Psoas muscle (tissue), 8 donors: ENCODE data around the gene MAN2B1. TPM values are rescaled to one million over a fixed set of nuclear protein-coding genes. Genes with fewer than 3 reads are reported as not detected.

ENCODE experiments used
- ATAC-seq, 4 donors: fragments of 200-7000 bp; cut with Tn5 transposase; one replicate each; pipeline ENCODE4 v1.9.1; 2020; ENCODE audit warnings: moderate library complexity in 3 of 4, mild to moderate bottlenecking in 2 of 4
- DNase-seq, 2 donors: peaks; one replicate each; pipeline ENCODE4 v3.0.0-alpha.2; 2020
- H3K27ac ChIP-seq: fragments of 200-600 bp; one replicate; pipeline ENCODE4 v1.8.0; 2022
- H3K27me3 ChIP-seq, 3 donors: fragments of 200-600 bp in 1 of 3; one replicate each; pipeline versions ENCODE4 v1.6.1 to v1.8.0; 2013 to 2022; ENCODE audit warnings: low read length in 2 of 3, mild to moderate bottlenecking in 2 of 3, moderate library complexity in 1 of 3; ENCODE audit not compliant: insufficient read depth in 3 of 3
- H3K36me3 ChIP-seq, 2 donors: fragments of 200-600 bp in 1 of 2; one replicate each; pipeline versions ENCODE4 v1.6.1 to v1.8.0; 2013 to 2022; ENCODE audit warnings: low read depth in 1 of 2, mild to moderate bottlenecking in 1 of 2, moderate library complexity in 1 of 2; ENCODE audit not compliant: insufficient read depth in 1 of 2
- H3K4me1 ChIP-seq: fragments of 200-600 bp; one replicate; pipeline ENCODE4 v1.8.0; 2022
- H3K4me3 ChIP-seq: fragments of 200-600 bp; one replicate; pipeline ENCODE4 v1.8.0; 2022; ENCODE audit warnings: mild to moderate bottlenecking
- H3K9me3 ChIP-seq: fragments of 200-600 bp; one replicate; pipeline ENCODE4 v1.8.0; 2022
- WGBS, 3 donors: extraction: QIAGEN DNeasy Blood & Tissue Kit; methylation state at CpG; one replicate each; pipeline versions ENCODE4 v1.1.6 to v1.1.7; 2013; 5-methylcytosine and 5-hydroxymethylcytosine counted together
- intact Hi-C, 2 donors: fragments of 100-400 bp; cut with DNase I; formaldehyde crosslinking; loops; one replicate each; pipeline versions ENCODE4 v1.11.0 to v1.14.2; 2022
- polyA plus RNA-seq, 3 donors: library from polyadenylated mRNA; stranded (reverse); fragments of 200-250 nt; gene quantifications; one replicate each; pipeline ENCODE4 v1.2.3, GENCODE V29; 2013
- total RNA-seq, 4 donors: library from RNA; stranded (reverse); fragmentation: NEBNext Ultra II Directional in 2 of 4; extraction: Animal tissue kit (Norgen Biotek cat#: 25700) in 2 of 4; gene quantifications; one replicate each; pipeline versions ENCODE4 v1.2.1 to v1.2.4, GENCODE V29; 2021 to 2023
- TF ChIP-seq, protein P1 (sequence below): fragments of 200-600 bp; IDR thresholded peaks from one replicate; pipeline ENCODE4 v1.8.0; 2022; ENCODE audit warnings: antibody characterized with exemption
- donor health status: healthy with polysubstance abuse.
- donor health status: DM: no; HTN: no; CAD: no; lungs with moderate emphysema.
- donor health status: Bipolar disorder and iron deficiency.
- donor health status: healthy.
- donor health status: DM: yes; HTN: yes; CAD: no.
- donor health status: DM: no; HTN: no; CAD: no.
- donor health status: DM: no; HTN: no; CAD: no.
- donor health status: DM: yes; HTN: yes; CAD: no.

Gene MAN2B1
- total and polyA plus RNA-seq, 7 donors = 9.6 to 20.5 (median 16.0) TPM

DNA sequence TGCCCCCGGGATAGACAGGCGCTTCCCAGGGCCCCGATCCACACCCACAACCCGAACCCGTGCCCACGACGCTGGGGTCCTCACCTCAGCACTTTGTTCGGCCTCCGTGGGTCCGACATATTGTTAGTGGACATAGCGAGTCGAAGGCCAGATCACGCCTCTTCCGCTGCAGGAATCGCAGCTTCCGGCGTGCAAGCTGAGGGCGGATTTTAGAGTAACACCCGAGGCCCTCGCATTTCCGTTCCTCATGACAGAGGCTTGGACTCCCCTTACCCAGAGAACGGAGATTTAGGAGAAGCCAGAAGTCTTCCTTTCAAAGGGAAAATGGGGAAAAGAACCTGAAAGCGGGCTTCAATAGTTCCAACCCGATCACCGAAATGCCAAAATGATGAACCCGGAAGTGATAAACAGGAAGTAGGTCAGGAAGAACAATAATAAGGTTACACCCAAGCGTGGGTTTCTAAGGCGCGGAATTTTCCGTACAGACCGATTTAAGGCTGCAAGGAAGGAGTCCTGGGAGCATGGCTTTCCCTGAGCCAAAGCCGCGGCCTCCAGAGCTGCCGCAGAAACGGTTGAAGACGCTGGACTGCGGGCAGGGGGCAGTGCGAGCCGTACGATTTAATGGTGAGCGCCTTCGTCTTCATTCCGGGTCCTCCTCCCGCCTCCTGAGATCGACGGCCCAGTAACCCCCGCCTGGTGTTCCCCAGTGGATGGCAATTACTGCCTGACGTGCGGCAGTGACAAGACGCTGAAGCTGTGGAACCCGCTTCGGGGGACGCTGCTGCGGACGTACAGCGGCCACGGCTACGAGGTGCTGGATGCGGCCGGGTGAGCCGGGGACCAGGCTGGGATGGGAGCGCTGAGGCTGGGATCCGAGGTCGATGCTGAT lies 3.0 kb upstream of the MAN2B1 start:
- H3K4me3 ChIP-seq = peak overlapping the region; percentile 98
- 0% methylated on average over 63 to 64 of the region's 64 CpGs for WGBS, 3 donors
- TF ChIP-seq, protein P1, sequence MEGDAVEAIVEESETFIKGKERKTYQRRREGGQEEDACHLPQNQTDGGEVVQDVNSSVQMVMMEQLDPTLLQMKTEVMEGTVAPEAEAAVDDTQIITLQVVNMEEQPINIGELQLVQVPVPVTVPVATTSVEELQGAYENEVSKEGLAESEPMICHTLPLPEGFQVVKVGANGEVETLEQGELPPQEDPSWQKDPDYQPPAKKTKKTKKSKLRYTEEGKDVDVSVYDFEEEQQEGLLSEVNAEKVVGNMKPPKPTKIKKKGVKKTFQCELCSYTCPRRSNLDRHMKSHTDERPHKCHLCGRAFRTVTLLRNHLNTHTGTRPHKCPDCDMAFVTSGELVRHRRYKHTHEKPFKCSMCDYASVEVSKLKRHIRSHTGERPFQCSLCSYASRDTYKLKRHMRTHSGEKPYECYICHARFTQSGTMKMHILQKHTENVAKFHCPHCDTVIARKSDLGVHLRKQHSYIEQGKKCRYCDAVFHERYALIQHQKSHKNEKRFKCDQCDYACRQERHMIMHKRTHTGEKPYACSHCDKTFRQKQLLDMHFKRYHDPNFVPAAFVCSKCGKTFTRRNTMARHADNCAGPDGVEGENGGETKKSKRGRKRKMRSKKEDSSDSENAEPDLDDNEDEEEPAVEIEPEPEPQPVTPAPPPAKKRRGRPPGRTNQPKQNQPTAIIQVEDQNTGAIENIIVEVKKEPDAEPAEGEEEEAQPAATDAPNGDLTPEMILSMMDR = no peak
- peaks cover 33% of the 10 kb centered on the region for H3K4me1 ChIP-seq
- peak overlapping the region; percentile 98 for H3K27ac ChIP-seq
- H3K27me3 ChIP-seq = no peaks in the 10 kb centered on the region
- DNase-seq (peak; percentile 79 to 90), ATAC-seq (peak; percentile 64 to 81 (median 78))
- H3K9me3 ChIP-seq = no peaks in the 10 kb centered on the region
- intact Hi-C loops = loop anchor here (5.0 to 10.0 kb wide), 2 partner anchors 105 to 107 kb away; no protein-coding TSS in a partner anchor
- H3K36me3 ChIP-seq = peaks cover 0 to 44% of the 10 kb centered on the region in 2 donors

DNA sequence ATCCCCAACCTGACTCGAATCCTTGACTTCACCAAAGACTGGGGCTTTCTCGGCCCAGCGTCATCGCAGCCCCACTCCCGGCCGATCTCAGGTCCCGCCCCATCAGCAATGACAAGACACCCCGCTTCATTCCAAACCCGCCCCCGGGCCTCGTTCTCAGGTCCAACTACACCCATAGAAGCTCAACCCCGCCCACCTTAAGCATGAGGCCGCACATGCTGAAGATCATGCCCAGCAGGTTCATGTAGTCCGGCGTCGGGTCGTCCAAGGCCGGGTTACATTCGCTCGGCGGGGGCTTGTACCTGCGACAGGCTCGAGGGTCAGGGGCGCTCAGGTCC lies 2.4 kb upstream of the MAN2B1 start:
- no peaks in the 10 kb centered on the region for H3K27me3 ChIP-seq
- 0 to 1% (median 1%) methylated on average over 24 of the region's 24 CpGs for WGBS, 3 donors
- H3K9me3 ChIP-seq = no peaks in the 10 kb centered on the region
- ATAC-seq (peak; percentile 7 to 31 (median 12)), DNase-seq (peak; percentile 60 to 80)
- peak overlapping the region; percentile 98 for H3K4me3 ChIP-seq
- H3K4me1 ChIP-seq = peaks cover 33% of the 10 kb centered on the region
- TF ChIP-seq, protein P1 = no peak
- peaks cover 0 to 44% of the 10 kb centered on the region in 2 donors for H3K36me3 ChIP-seq
- intact Hi-C loops = no loop called here
- peak overlapping the region; percentile 98 for H3K27ac ChIP-seq

DNA sequence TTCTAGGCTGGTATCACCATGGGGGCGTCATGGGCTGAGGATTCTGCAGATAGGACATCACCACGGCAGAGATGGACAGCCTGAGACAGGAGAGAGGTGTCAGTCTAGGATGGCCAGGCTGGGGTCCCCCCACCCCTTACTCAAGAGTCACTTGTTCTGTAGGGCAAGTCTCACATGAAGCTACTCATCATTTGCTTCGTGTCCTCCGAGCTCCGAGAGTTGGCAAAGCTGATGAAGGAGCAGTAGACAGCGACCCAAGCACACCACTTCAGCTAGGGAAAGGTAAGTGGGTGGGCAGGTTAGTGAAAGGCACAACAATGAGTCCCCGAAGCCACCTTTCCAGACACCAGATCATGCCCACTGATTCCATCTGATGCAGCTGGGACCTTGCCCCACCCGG lies 1.8 kb upstream of the MAN2B1 start:
- Histone ChIP-seq H3K4me1 (peaks cover 33% of the 10 kb centered on the region), H3K27me3 (no peaks in the 10 kb centered on the region), H3K4me3 (peak overlapping the region; percentile 98), H3K36me3 (peaks cover 0 to 44% of the 10 kb centered on the region in 2 donors), H3K27ac (peak overlapping the region; percentile 98), H3K9me3 (no peaks in the 10 kb centered on the region)
- 61 to 78% (median 62%) methylated on average over 8 of the region's 8 CpGs for WGBS, 3 donors
- DNase-seq = no peak
- no peak for ATAC-seq
- intact Hi-C loops = no loop called here
- TF ChIP-seq, protein P1 = no peak

DNA sequence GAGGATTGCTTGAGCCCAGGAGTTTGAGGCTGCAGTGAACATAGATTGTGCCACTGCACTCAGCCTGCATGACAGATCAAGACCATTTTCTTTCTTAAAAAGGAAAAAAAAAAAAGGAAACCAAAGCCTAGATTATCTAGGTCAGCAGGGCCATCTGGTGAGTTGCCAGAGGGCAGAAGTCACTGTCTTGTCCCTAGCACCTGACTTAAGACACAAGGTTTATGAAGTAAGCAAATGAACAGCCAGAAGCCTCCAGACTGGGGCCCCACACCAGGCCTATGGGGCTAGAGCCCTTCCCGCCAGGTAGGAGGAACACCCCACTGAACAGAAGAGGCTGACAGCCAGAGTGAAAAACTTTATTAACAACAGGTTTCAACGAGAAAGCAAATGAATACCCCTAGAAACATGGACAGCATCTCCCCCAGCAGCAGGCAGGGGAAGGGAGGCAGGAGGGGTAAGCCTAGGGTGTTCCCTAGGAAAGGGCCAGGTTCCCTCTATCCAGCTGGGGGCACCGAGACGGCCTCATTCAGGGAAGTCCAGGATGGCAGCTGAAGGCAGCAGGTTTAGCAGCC lies 1.3 kb upstream of the MAN2B1 start:
- intact Hi-C loops = no loop called here
- H3K4me1 ChIP-seq = peaks cover 33% of the 10 kb centered on the region
- H3K36me3 ChIP-seq = peaks cover 0 to 44% of the 10 kb centered on the region in 2 donors
- 58 to 66% (median 64%) methylated on average over 4 of the region's 4 CpGs for WGBS, 3 donors
- DNase-seq (no peak), ATAC-seq (no peak)
- peak overlapping the region; percentile 74 for H3K27ac ChIP-seq
- TF ChIP-seq, protein P1 = no peak
- no peaks in the 10 kb centered on the region for H3K9me3 ChIP-seq
- H3K4me3 ChIP-seq = peak overlapping the region; percentile 98
- H3K27me3 ChIP-seq = no peaks in the 10 kb centered on the region
